IPS DF 19.7 (cell line): ENCODE results near the gene SMTNL2.
"Not testable (repeated sequence)": the region's sequence is repeated elsewhere in the genome, so short reads cannot be mapped to it uniquely, and the experiment has no call there.

Experiments used
- DNase-seq: peaks from one replicate; pipeline ENCODE4 v3.0.0-alpha.2; 2013; ENCODE audit warnings: low read depth, low spot score

The SMTNL2 gene

GRCh38 chr17:4585638-4585994, 1.3 kb downstream of the SMTNL2 start:
- no peak for DNase-seq

GRCh38 chr17:4586043-4586442, 1.7 kb downstream of the SMTNL2 start:
- no peak for DNase-seq

- DNase-seq = no peak
Measured at GRCh38 chr17:4587195-4587594, 2.9 kb downstream of the SMTNL2 start.

GRCh38 chr17:4587803-4588202, 3.5 kb downstream of the SMTNL2 start:
- DNase-seq = no peak

- no peak for DNase-seq
Measured at GRCh38 chr17:4588391-4588790, 4.1 kb downstream of the SMTNL2 start.

- no peak for DNase-seq
Measured at GRCh38 chr17:4588898-4589625, 4.7 kb downstream of the SMTNL2 start.

GRCh38 chr17:4590042-4590441, 5.7 kb downstream of the SMTNL2 start:
- not testable (repeated sequence) for DNase-seq

GRCh38 chr17:4590981-4591453, 6.7 kb downstream of the SMTNL2 start:
- no peak for DNase-seq

GRCh38 chr17:4591529-4591928, 7.2 kb downstream of the SMTNL2 start:
- no peak for DNase-seq

- no peak for DNase-seq
Measured at GRCh38 chr17:4592240-4593005, 8.1 kb downstream of the SMTNL2 start.

GRCh38 chr17:4593021-4593421, 8.7 kb downstream of the SMTNL2 start:
- no peak for DNase-seq

GRCh38 chr17:4594406-4594805, 10.1 kb downstream of the SMTNL2 start:
- no peak for DNase-seq

- DNase-seq = no peak
Measured at GRCh38 chr17:4594931-4595684, 10.8 kb downstream of the SMTNL2 start.

- DNase-seq = not testable (repeated sequence)
Measured at GRCh38 chr17:4595685-4596342, 11.5 kb downstream of the SMTNL2 start.

GRCh38 chr17:4596636-4597380, 12.5 kb downstream of the SMTNL2 start:
- DNase-seq = no peak

- DNase-seq = no peak
Measured at GRCh38 chr17:4597975-4598374, 13.6 kb downstream of the SMTNL2 start.

GRCh38 chr17:4598776-4599504, 14.6 kb downstream of the SMTNL2 start:
- DNase-seq = no peak

- no peak for DNase-seq
Measured at GRCh38 chr17:4599505-4600281, 15.4 kb downstream of the SMTNL2 start.

GRCh38 chr17:4600563-4600962, 16.2 kb downstream of the SMTNL2 start:
- no peak for DNase-seq

GRCh38 chr17:4601326-4601725, 17.0 kb downstream of the SMTNL2 start:
- no peak for DNase-seq
